Colonic mucosa (tissue), 4 donors: Measurements from ENCODE around the gene PSMD12. TPM values are rescaled to one million over a fixed set of nuclear protein-coding genes. Genes with fewer than 3 reads are reported as not detected.

Experiments
- DNase-seq: peaks from one replicate; pipeline ENCODE4 v3.0.0-alpha.2; 2020
- H3K27ac ChIP-seq: fragments of 200-600 bp; one replicate; pipeline ENCODE4 v1.8.0; 2021
- H3K27me3 ChIP-seq: fragments of 200-600 bp; one replicate; pipeline ENCODE4 v1.8.0; 2021
- H3K36me3 ChIP-seq: fragments of 200-600 bp; one replicate; pipeline ENCODE4 v1.8.0; 2021
- H3K4me1 ChIP-seq: fragments of 200-600 bp; one replicate; pipeline ENCODE4 v1.8.0; 2021; ENCODE audit warnings: mild to moderate bottlenecking
- H3K4me3 ChIP-seq: fragments of 200-600 bp; one replicate; pipeline ENCODE4 v1.8.0; 2021
- H3K9ac ChIP-seq, 2 donors: one replicate each; pipeline ENCODE4 v1.7.0; 2013; ENCODE audit warnings: control low read depth in 2 of 2, low read depth in 2 of 2, low read length in 2 of 2
- H3K9me3 ChIP-seq: fragments of 200-600 bp; one replicate; pipeline ENCODE4 v1.8.0; 2021
- CTCF ChIP-seq: fragments of 200-600 bp; IDR thresholded peaks from one replicate; pipeline ENCODE4 v1.8.0; 2022; ENCODE audit warnings: antibody characterized with exemption, mild to moderate bottlenecking
- intact Hi-C: fragments of 100-400 bp; cut with DNase I; formaldehyde crosslinking; loops from one replicate; pipeline ENCODE4 v1.14.1; 2022
- total RNA-seq, 2 donors: library from RNA; stranded (reverse); fragmentation: NEBNext Ultra II Directional in 1 of 2; extraction: Animal tissue kit (Norgen Biotek cat#: 25700) in 1 of 2; gene quantifications; one replicate each; pipeline ENCODE4 v1.2.1, GENCODE V29; 2021
- donor health status: healthy.
- donor health status: DM: no; HTN: no; CAD: no.
- donor health status: DM: no; HTN: no; CAD: no.

Gene PSMD12
- total RNA-seq, 2 donors from 2014 or later: 39.4 to 51.1 TPM

DNA sequence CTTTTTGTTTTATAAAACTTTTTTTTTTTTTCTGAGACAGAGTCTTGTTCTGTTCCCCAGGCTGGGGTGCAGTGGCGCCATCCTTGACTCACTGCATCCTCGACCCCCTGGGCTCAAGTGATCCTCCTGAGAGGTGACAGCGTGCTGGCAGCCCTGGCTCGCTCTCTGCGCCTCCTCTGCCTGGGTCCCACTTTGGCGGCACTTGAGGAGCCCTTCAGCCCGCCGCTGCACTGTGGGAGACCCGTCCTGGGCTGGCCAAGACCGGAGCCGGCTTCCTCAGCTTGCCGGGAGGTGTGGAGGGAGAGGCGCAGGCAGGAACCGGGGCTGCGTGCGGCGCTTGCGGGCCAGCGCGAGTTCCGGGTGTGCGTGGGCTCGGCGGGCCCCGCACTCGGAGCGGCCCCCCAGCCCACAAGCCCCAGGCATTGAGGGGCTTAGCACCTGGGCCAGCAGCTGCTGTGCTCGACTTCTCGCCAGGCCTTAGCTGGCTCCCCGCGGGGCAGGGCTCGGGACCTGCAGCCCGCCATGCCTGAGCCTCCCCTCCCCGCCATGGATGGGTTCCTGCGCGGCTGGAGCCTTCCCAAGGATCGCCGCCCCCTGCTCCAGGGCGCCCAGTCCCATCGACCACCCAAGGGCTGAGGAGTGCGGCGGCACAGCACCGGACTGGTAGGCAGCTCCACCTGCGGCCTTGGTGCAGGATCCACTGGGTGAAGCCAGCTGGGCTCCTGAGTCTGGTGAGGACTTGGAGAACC is 71.8 kb downstream of the PSMD12 start:
- no peaks in the 10 kb centered on the region for H3K9me3 ChIP-seq
- H3K4me1 ChIP-seq: no peaks in the 10 kb centered on the region
- DNase-seq: no peak
- no peak overlapping the region for H3K27ac ChIP-seq
- TF ChIP-seq CTCF: no peak
- no peak overlapping the region for H3K9ac ChIP-seq
- intact Hi-C loops: loop anchor here (5.0 kb wide), 1 partner anchor 72 kb away; no protein-coding TSS in a partner anchor
- H3K36me3 ChIP-seq: no peaks in the 10 kb centered on the region
- no peaks in the 10 kb centered on the region for H3K27me3 ChIP-seq
- H3K4me3 ChIP-seq: no peak overlapping the region

GRCh38 chr17:67293251-67294203 is 72.8 kb downstream of the PSMD12 start:
- no peaks in the 10 kb centered on the region for H3K27me3 ChIP-seq
- peak overlapping the region; percentile 13 for H3K4me3 ChIP-seq
- intact Hi-C loops: loop anchor here (5.0 kb wide), 1 partner anchor 71 kb away; no protein-coding TSS in a partner anchor
- peak; percentile 65 for TF ChIP-seq CTCF
- H3K9me3 ChIP-seq: no peaks in the 10 kb centered on the region
- peak overlapping the region in 1 of 2 donors; percentile 56 for H3K9ac ChIP-seq
- H3K4me1 ChIP-seq: no peaks in the 10 kb centered on the region
- H3K36me3 ChIP-seq: no peaks in the 10 kb centered on the region
- H3K27ac ChIP-seq: no peak overlapping the region
- DNase-seq: peak; percentile 64

DNA sequence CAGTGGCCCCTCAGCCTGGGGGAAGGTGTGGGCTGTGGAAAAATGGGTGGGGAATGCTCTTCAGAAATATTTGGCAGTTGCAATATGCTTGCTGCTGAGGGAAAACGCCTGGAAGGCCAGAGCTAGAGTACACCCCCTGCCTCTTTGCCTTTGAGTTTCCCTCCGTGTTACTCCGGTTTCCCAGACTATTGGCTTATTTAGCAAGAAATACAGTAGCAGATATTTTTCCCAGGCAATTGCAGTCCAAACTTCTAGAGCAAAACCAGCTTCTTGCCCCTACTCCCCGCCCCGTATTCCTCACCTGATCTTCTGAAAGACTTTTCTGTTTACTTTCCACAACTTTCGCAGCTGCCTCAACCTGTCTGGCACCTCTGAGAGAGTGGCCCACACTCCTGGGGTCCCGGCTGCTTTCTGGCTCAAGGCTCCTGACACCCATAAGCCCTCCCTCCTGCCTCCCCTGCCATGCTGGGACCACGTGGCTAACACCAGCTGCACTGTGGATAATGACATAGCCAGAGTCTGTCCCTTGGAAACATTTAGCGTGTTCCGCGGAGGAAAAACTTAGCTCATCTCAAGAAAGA is 75.6 kb downstream of the PSMD12 start:
- intact Hi-C loops: loop anchor here (5.0 kb wide), 1 partner anchor 68 kb away; no protein-coding TSS in a partner anchor
- Histone ChIP-seq H3K27ac (no peak overlapping the region), H3K9ac (no peak overlapping the region), H3K36me3 (no peaks in the 10 kb centered on the region), H3K4me1 (no peaks in the 10 kb centered on the region), H3K4me3 (no peak overlapping the region), H3K9me3 (no peaks in the 10 kb centered on the region), H3K27me3 (no peaks in the 10 kb centered on the region)
- TF ChIP-seq CTCF: no peak
- no peak for DNase-seq

- Histone ChIP-seq H3K27me3 (no peaks in the 10 kb centered on the region), H3K4me1 (no peaks in the 10 kb centered on the region), H3K27ac (no peak overlapping the region), H3K36me3 (no peaks in the 10 kb centered on the region), H3K4me3 (no peak overlapping the region), H3K9me3 (no peaks in the 10 kb centered on the region), H3K9ac (no peak overlapping the region)
- intact Hi-C loops: loop anchor here (5.0 kb wide), 1 partner anchor 68 kb away; no protein-coding TSS in a partner anchor
- DNase-seq: no peak
- TF ChIP-seq CTCF: no peak
Observed at GRCh38 chr17:67290244-67290643, 76.1 kb downstream of the PSMD12 start.

DNA sequence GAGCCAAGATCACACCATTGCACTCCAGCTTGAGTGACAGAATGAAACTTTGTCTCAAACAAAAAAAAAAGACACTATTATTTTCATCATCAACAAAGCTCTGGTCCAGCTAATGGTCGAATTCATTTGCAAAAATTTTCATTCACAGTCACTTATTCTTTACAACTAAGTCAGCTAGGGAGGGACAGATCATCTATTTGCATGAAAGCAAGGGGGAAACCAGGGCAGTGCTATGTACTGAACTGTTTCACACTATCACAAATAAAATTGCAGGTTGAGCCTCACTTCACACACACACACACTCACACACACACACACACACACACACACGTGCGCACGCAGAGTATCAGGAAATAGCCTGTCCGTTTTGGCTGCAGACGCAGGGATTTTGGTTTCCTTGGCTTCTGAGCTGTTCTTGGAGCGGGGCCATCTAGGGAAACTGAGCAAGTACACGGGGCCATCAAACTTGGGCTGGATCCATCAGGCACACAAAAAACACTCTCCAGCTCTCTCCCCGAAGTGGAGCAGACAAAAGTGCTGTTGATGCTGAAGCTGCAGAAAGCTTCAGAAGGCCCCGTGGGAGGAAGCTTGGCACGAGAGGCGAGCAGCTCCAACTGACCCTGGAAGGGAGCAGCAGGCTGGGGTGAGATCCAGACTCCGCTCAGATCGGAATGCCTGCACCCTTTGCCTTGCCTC is 77.0 kb downstream of the PSMD12 start:
- no peak overlapping the region for H3K27ac ChIP-seq
- no peak for TF ChIP-seq CTCF
- H3K4me1 ChIP-seq: no peaks in the 10 kb centered on the region
- DNase-seq: peak; percentile 52
- no peaks in the 10 kb centered on the region for H3K9me3 ChIP-seq
- H3K27me3 ChIP-seq: no peaks in the 10 kb centered on the region
- intact Hi-C loops: no loop called here
- H3K9ac ChIP-seq: no peak overlapping the region
- no peaks in the 10 kb centered on the region for H3K36me3 ChIP-seq
- no peak overlapping the region for H3K4me3 ChIP-seq
